ENCODE measurements around the gene APBB1.
A peak's percentile ranks its signal among the peaks of the same experiment; 100 is the strongest.

APBB1 gene

DNA sequence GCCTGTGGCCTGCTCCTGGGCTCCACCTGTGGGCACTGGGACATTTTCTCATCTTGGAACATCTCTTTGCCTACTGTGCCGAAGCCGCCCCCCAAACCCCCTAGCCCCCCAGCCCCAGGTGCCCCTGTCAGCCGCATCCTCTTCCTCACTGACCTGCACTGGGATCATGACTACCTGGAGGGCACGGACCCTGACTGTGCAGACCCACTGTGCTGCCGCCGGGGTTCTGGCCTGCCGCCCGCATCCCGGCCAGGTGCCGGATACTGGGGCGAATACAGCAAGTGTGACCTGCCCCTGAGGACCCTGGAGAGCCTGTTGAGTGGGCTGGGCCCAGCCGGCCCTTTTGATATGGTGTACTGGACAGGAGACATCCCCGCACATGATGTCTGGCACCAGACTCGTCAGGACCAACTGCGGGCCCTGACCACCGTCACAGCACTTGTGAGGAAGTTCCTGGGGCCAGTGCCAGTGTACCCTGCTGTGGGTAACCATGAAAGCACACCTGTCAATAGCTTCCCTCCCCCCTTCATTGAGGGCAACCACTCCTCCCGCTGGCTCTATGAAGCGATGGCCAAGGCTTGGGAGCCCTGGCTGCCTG lies 27.3 kb downstream of the APBB1 start:
- peak overlapping the region; percentile 96; the same call in 1 of the 2 replicates for H3K4me2 ChIP-seq (ENCODE audit: low read length)
- H3K27ac ChIP-seq (ENCODE audit: low read depth, low read length, poor library complexity, severe bottlenecking): no peak overlapping the region
- no peaks in the 10 kb centered on the region for H3K79me2 ChIP-seq (ENCODE audit: insufficient read depth, low read length)
- H3K9me3 ChIP-seq (ENCODE audit: low read length): no peaks in the 10 kb centered on the region
- H3K27me3 ChIP-seq (ENCODE audit: insufficient read depth, low read length): no peaks in the 10 kb centered on the region
- no peak overlapping the region for H2AFZ ChIP-seq (ENCODE audit: low read length)
- no peaks in the 10 kb centered on the region for H3K9me2 ChIP-seq (ENCODE audit: low read depth, low read length)
- H3K4me1 ChIP-seq (ENCODE audit: insufficient read depth, low read length, severe bottlenecking): peaks cover 18% of the 10 kb centered on the region
- no peak overlapping the region; the same call in 1 of the 2 replicates for H3K9ac ChIP-seq (ENCODE audit: low read length)
- no peaks in the 10 kb centered on the region for H3F3A ChIP-seq (ENCODE audit: insufficient read depth, low read length)
- H3K4me3 ChIP-seq (ENCODE audit: low read depth, low read length, poor library complexity, severe bottlenecking): peak overlapping the region; percentile 75
- no peaks in the 10 kb centered on the region for H3K36me3 ChIP-seq (ENCODE audit: insufficient read depth, low read length)
- TF ChIP-seq, protein P1, sequence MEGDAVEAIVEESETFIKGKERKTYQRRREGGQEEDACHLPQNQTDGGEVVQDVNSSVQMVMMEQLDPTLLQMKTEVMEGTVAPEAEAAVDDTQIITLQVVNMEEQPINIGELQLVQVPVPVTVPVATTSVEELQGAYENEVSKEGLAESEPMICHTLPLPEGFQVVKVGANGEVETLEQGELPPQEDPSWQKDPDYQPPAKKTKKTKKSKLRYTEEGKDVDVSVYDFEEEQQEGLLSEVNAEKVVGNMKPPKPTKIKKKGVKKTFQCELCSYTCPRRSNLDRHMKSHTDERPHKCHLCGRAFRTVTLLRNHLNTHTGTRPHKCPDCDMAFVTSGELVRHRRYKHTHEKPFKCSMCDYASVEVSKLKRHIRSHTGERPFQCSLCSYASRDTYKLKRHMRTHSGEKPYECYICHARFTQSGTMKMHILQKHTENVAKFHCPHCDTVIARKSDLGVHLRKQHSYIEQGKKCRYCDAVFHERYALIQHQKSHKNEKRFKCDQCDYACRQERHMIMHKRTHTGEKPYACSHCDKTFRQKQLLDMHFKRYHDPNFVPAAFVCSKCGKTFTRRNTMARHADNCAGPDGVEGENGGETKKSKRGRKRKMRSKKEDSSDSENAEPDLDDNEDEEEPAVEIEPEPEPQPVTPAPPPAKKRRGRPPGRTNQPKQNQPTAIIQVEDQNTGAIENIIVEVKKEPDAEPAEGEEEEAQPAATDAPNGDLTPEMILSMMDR (IDR thresholded peaks at IDR 0.05; ENCODE audit: low read length): no peak
- TF ChIP-seq EZH2 (IDR thresholded peaks at IDR 0.05; ENCODE audit: borderline replicate concordance, low read length): no peak
- H4K20me1 ChIP-seq (ENCODE audit: insufficient read depth, low read length): no peaks in the 10 kb centered on the region

DNA sequence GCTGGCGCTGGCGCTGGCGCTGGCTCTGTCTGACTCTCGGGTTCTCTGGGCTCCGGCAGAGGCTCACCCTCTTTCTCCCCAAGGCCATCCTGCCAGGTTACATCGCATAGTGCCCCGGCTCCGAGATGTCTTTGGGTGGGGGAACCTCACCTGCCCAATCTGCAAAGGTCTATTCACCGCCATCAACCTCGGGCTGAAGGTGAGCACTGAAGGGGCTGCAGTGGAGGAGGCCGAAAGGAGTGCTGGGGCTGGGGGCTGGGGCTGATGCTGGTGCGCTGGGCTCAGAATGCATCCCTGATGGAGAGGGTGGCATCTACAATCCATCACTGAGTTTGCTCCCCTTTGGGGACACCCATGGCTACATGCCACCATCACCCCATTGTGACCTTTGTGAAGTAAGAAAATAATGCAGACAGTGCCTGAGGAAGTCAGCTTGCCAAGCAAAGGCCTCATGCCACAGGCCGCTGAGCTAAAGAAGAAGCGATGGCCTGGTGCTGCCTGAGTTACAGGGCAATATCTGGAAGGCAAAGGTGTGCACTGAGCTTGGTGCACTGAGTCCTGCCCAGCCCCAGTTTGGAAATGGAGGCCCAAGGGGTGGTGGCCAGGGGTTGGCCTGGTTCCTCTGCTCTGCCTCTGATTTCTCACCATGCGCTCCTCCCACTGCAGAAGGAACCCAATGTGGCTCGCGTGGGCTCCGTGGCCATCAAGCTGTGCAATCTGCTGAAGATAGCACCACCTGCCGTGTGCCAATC lies 28.0 kb downstream of the APBB1 start:
- Histone ChIP-seq H3K36me3 (ENCODE audit: insufficient read depth, low read length) (no peaks in the 10 kb centered on the region), H3K27ac (ENCODE audit: low read depth, low read length, poor library complexity, severe bottlenecking) (no peak overlapping the region), H3K9me2 (ENCODE audit: low read depth, low read length) (no peaks in the 10 kb centered on the region), H3K79me2 (ENCODE audit: insufficient read depth, low read length) (no peaks in the 10 kb centered on the region), H3K4me1 (ENCODE audit: insufficient read depth, low read length, severe bottlenecking) (peaks cover 18% of the 10 kb centered on the region), H3F3A (ENCODE audit: insufficient read depth, low read length) (no peaks in the 10 kb centered on the region), H4K20me1 (ENCODE audit: insufficient read depth, low read length) (no peaks in the 10 kb centered on the region), H3K9ac (ENCODE audit: low read length) (peak overlapping the region; percentile 75), H3K27me3 (ENCODE audit: insufficient read depth, low read length) (no peaks in the 10 kb centered on the region), H3K4me3 (ENCODE audit: low read depth, low read length, poor library complexity, severe bottlenecking) (peak overlapping the region; percentile 75), H2AFZ (ENCODE audit: low read length) (no peak overlapping the region), H3K4me2 (ENCODE audit: low read length) (peak overlapping the region; percentile 96), H3K9me3 (ENCODE audit: low read length) (no peaks in the 10 kb centered on the region)
- no peak for TF ChIP-seq EZH2 (IDR thresholded peaks at IDR 0.05; ENCODE audit: borderline replicate concordance, low read length)
- TF ChIP-seq, protein P1 (IDR thresholded peaks at IDR 0.05; ENCODE audit: low read length): no peak

DNA sequence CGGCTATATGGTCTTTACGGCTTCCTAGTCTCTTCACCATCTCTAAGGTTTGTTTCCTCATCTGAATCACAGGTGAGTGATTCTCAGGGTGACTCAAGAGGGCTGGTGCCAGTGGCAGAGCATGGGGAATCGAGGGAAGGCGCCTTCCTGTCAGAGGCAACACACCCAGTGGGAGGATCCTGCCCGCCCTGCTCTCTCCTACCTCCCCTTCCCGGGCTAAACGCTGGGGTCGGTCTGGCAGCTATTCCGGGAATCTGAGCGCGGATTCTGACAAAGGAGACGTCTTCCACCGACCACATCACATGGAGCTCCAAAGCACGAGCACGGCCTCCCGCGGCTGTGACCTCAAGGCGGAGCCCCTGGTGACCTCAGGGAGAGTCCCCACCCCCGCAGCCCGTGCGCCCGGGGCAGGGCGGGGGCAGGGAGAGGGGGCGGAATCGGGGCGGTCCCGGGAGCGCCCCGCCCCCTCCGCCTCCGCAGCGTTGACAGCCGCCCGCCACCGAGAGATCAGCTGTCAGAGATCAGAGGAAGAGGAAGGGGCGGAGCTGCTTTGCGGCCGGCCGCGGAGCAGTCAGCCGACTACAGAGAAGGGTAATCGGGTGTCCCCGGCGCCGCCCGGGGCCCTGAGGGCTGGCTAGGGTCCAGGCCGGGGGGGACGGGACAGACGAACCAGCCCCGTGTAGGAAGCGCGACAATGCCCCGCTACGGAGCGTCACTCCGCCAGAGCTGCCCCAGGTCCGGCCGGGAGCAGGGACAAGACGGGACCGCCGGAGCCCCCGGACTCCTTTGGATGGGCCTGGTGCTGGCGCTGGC lies 28.8 kb downstream of the APBB1 start, which contains the start of gene SMPD1:
SMPD1 (plus strand) TSS at position 570 of the 813 bp plus-strand sequence; CDS start at position 695, 125 bp downstream.
- Histone ChIP-seq H3F3A (ENCODE audit: insufficient read depth, low read length) (no peaks in the 10 kb centered on the region), H2AFZ (ENCODE audit: low read length) (peak within 1 kb of the TSS; percentile 49; the same call in 1 of the 2 replicates), H3K9me2 (ENCODE audit: low read depth, low read length) (no peaks in the 10 kb centered on the region), H3K4me3 (ENCODE audit: low read depth, low read length, poor library complexity, severe bottlenecking) (peak within 1 kb of the TSS; percentile 75), H3K27me3 (ENCODE audit: insufficient read depth, low read length) (no peaks in the 10 kb centered on the region), H3K4me2 (ENCODE audit: low read length) (peak within 1 kb of the TSS; percentile 96), H3K27ac (ENCODE audit: low read depth, low read length, poor library complexity, severe bottlenecking) (peak within 1 kb of the TSS; percentile 9), H3K9ac (ENCODE audit: low read length) (peak within 1 kb of the TSS; percentile 75), H4K20me1 (ENCODE audit: insufficient read depth, low read length) (no peaks in the 10 kb centered on the region), H3K36me3 (ENCODE audit: insufficient read depth, low read length) (no peaks in the 10 kb centered on the region), H3K9me3 (ENCODE audit: low read length) (no peaks in the 10 kb centered on the region), H3K79me2 (ENCODE audit: insufficient read depth, low read length) (no peaks in the 10 kb centered on the region), H3K4me1 (ENCODE audit: insufficient read depth, low read length, severe bottlenecking) (peaks cover 18% of the 10 kb centered on the region)
- TF ChIP-seq, protein P1 (IDR thresholded peaks at IDR 0.05; ENCODE audit: low read length): no peak
- TF ChIP-seq EZH2 (IDR thresholded peaks at IDR 0.05; ENCODE audit: borderline replicate concordance, low read length): no peak

Measured in OCI-LY1 (cell line).